ENCODE measurements around the gene B4GALT2.

Gene B4GALT2

GRCh38 chr1:43985984-43986595 lies 7.1 kb downstream of the B4GALT2 start:
- DNase-seq = no peak

DNA sequence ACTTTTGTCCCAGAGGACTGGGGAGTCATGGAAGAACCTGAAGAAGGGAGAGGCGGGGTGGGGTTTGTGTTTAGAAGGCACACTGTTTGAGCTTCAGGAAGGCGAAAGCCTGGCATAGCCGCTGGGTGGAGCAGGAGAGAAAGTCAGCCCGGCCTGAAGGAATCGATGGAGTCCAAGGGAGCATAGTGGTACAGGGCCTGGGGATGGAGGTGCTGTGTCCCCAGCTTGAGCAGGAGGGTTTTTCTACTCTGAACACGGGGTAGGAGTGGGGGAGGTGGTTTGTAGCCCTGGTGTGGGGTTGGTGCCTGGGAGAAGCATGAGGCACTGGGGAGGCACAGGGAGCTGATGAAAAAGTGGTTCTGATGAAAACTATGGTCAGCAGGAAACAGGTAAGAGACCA lies 7.7 kb downstream of the B4GALT2 start:
- DNase-seq = no peak

GRCh38 chr1:43987159-43987902 lies 8.3 kb downstream of the B4GALT2 start:
- no peak for DNase-seq

- DNase-seq = no peak
These were observed 11.5 kb downstream of the B4GALT2 start for GRCh38 chr1:43990271-43991199.

- no peak for DNase-seq
These were observed 12.1 kb downstream of the B4GALT2 start for GRCh38 chr1:43991200-43991475.

GRCh38 chr1:43991476-43992231 lies 12.6 kb downstream of the B4GALT2 start, which contains the start of gene CCDC24:
Gene CCDC24 (plus strand): TSS chr1:43991599. CDS start chr1:43991879, 280 bp downstream.
- DNase-seq = peak; percentile 81 to 91 (median 88)

DNA sequence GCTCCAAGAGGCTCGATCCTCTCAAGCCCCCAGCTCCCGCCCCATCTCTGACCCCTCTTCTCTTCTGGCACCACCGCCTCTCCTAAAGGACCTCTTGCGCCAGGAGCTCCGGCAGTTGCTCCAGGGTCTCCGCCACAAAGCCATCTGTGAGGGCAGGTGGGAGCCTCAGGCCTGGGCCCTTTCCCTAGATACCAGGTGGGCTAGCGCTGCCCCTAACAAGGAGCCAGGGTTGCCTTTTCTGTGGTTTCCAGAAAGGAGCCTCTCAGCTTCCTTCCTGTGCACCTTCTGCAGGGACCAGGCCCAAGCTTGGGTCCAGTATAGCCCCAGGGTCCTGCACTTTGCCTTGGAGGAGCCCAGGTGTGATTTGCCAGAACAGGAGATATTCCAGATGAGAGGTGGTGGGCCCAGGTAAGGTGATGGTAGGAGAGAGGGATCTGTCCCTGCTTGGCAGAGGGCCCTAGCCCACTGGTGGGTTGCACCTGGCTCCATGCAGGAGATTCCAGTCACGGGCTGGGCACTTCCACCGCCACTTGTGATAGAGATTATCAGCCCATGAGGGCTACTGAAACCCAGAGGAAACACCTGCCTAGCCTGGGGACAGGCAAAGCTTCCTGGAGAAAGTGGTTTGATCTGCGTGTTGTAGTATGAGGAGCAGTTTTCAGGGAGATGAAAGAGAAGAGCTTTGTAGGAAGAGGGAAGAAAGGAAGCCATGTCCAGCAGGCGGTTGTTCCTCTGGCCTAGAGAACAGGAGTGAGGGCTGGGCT lies 13.4 kb downstream of the B4GALT2 start:
- no peak for DNase-seq

- no peak for DNase-seq
These were observed 14.3 kb downstream of the B4GALT2 start for GRCh38 chr1:43993206-43993914.

DNA sequence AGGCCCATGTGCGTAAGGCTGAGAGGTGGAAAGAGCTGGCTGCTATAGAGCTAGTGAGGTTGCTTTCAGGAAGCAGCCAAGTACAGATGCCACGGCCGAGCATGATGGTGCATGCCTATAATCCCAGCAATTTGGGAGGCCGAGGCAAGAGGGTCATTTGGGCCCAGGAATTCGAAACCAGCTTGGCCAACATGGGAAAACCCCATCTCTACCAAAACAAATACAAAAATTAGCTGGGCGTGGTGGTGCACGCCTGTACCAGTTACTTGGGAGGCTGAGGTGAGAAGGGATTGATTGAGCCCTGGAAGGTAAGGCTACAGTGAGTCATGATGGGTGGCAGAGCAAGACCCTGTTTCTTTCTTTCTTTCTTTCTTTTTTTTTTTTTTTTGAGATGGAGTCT lies 15.1 kb downstream of the B4GALT2 start:
- no peak for DNase-seq

GRCh38 chr1:43994794-43995790 lies 16.1 kb downstream of the B4GALT2 start:
- DNase-seq = peak in 3 of 4 experiments; percentile 18 to 33 (median 20)

DNA sequence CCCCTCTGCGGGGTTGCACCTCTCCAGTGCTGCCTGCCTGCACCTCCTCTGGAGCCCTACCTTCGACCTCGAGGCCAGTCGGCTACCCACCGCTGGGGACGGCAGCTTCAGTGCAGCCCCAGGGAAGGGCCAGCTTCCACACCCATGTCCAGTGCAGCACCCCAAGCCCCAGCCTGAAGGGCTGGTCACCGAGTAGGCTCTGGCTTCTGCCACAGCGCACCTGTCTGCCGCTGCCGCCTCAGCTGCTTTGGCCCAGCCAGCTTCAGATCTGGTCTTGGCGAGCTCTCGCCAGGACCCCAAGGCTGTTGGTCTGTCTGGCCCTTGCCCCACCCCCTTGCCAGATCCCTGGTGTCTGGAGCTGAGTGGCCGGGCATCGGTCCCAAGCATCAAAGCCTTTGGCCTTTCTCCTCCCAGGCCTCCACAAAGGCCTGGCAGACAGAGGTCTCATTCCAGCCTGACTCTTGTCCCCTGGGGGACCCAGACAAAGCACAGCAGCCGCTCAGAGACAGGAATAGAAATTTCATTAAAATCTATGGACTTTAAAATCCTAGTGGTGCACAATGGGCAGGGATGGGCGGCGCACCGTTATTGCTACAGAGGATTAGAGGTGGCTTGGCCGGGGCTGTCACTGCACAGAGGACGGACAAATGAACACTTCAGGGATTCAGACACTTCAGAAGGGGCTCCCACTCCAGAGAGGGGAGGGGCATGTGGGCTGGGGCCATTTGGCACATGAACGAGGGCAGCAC lies 17.1 kb downstream of the B4GALT2 start:
- no peak for DNase-seq

- DNase-seq = no peak
These were observed 17.7 kb downstream of the B4GALT2 start for GRCh38 chr1:43996733-43997115.

DNA sequence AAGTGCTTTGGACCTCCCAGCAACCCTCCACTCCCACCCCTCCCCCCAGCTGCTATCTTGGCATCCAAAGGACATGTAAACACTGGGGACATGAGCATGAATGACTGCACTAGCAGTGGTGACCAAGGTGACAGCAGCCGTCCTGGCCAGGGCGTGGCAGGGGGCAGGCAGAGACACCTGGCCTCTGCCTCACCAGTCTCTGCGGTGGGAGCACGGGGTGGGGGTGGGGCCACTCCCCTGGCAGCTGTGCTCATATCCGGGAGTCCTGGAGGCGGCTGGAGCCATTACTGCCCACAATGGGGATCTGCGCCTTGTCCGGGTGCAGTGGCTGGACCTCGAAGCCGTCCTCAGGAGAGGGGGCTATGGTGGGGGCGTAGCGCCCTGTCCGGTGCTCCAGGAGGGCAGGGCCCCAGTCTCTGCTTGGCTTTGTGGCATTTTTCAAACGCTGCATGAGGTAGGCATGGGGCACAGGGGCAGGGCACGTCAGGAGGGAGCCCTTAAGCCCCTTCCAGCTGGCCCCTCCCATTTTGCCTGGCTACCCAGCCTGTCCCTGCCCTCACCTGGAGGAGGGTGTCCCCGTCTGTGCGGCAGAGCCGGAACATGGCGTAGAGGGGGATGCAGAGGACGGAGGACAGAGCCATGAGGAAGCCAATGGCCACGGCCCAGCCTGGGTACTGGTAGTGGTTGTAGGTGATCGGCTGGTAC lies 18.4 kb downstream of the B4GALT2 start:
- DNase-seq = no peak

- DNase-seq = no peak
These were observed 19.0 kb downstream of the B4GALT2 start for GRCh38 chr1:43998000-43998378.

DNA sequence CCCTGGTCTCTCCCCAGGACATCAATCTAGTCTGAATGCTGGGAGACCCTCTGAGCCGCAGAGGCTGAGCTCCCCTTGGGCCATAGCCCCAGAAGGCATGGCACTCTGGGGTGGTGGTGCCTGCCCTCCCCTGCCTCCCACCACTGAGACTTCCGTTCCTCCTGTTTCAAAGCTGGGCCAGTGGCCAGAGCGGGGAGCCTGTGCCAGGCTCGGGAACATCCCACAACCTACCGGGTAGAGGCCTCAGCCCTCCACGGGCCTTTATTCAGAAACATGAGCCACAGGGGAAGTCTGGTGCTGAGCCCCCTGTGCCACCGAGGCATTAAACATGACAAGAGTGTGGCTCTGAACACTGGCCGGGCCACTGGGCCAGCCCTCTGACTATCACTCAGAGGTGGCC lies 20.4 kb downstream of the B4GALT2 start:
- DNase-seq = no peak

- DNase-seq = no peak
These were observed 21.2 kb downstream of the B4GALT2 start for GRCh38 chr1:44000122-44000665.

DNA sequence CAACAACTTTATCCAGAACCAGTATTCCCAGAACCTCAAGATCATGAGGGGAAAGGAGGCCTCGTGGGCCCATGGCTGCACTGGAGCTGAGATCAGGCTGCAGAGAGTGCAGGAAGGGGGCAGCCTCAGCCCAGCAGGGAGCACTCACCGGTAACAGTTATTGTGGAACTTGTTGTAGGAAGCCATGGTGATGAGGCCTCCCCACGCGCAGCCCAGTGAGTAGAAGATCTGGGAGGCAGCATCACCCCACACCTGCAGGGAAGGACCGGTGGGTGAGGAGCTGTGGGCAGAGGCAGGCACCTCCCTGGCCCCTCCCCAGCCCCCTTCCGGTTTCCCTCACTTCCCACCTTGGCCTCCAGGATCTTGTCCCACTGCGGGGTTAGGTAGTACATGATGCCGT lies 23.2 kb downstream of the B4GALT2 start:
- DNase-seq = no peak

DNA sequence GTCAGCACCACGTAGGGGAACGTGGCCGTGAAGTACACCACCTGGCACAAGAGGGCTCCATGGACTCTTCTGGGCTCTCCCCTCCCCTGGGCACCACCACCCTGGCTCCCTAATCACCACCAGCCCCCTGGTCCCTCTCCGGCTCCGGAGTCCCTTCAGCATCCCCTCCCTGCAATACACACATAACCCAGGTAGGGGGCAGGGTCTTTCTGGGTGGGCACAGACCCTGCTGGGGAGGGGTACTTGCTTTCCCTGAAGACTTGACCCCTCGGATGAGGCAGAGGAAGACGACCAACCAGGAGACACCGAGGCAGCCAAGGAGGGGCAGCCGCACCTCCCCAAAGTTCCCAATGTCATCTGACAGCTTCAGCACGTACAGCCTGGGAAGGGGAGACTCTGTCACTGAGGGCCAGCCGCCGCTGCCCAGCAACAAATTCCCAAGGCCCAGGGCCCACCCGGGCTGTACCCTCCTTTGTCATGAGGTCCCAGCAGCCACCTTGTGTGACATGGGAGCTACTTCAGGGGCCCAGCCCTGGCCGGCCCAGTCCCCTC lies 23.7 kb downstream of the B4GALT2 start:
- no peak for DNase-seq
